ENCODE results near the gene MPC1L.

The MPC1L gene

DNA sequence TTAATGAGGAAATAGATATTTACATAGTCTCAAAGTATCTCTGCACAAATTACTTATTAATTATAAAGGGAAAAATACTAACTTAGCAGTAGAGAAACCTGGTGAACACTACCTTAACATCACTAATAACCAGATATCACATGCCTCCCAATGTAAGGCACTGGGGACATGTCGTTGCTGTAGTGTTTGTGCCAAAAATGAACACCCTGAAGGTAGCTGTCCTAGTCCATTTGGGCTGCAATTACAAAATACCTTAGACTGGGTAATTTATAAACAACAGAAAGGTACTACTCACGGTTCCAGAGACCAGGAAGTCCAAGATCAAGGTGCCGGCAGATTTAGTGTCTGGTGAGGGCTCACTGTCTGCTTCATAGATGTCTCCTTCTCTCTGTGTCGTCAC, 10.7 kb upstream of the MPC1L start:
- no peaks in the 10 kb centered on the region for H3K79me2 ChIP-seq (ENCODE audit: insufficient read depth, low read depth)
- no peaks in the 10 kb centered on the region for H3K27me3 ChIP-seq (ENCODE audit: insufficient read depth, low read depth)
- no peak overlapping the region for H3K4me3 ChIP-seq (IDR thresholded peaks at IDR 0.05; ENCODE audit: insufficient read depth, low read depth, low read length)
- no peak overlapping the region for H3K9ac ChIP-seq
- no peak overlapping the region for H3K4me2 ChIP-seq
- no peak overlapping the region for H3K27ac ChIP-seq
- no peaks in the 10 kb centered on the region for H3K36me3 ChIP-seq (ENCODE audit: insufficient read depth)
- TF ChIP-seq, protein P1, sequence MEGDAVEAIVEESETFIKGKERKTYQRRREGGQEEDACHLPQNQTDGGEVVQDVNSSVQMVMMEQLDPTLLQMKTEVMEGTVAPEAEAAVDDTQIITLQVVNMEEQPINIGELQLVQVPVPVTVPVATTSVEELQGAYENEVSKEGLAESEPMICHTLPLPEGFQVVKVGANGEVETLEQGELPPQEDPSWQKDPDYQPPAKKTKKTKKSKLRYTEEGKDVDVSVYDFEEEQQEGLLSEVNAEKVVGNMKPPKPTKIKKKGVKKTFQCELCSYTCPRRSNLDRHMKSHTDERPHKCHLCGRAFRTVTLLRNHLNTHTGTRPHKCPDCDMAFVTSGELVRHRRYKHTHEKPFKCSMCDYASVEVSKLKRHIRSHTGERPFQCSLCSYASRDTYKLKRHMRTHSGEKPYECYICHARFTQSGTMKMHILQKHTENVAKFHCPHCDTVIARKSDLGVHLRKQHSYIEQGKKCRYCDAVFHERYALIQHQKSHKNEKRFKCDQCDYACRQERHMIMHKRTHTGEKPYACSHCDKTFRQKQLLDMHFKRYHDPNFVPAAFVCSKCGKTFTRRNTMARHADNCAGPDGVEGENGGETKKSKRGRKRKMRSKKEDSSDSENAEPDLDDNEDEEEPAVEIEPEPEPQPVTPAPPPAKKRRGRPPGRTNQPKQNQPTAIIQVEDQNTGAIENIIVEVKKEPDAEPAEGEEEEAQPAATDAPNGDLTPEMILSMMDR (conservative IDR thresholded peaks at IDR 0.05; ENCODE audit: low read depth, low read length): no peak
- H3K4me1 ChIP-seq (ENCODE audit: low read depth, poor library complexity, severe bottlenecking): no peaks in the 10 kb centered on the region
- no peak overlapping the region for H2AFZ ChIP-seq (ENCODE audit: low read depth)
- H4K20me1 ChIP-seq (ENCODE audit: insufficient read depth): no peaks in the 10 kb centered on the region

DNA sequence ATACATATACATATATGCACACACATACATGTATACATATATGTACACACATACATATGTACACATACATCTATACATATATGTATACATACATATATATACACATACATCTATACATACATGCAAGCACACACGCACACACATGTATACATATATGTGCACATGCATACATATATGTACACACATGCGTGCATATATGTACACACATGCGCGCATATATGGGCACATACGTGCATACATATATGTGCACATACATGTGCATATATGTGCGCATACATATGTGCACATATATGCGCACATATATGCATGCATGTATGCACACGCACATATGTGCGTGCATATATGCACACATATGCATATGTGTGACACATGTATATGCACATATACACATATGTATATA, 7.3 kb upstream of the MPC1L start:
- Histone ChIP-seq H3K27ac (no peak overlapping the region), H4K20me1 (ENCODE audit: insufficient read depth) (no peaks in the 10 kb centered on the region), H2AFZ (ENCODE audit: low read depth) (no peak overlapping the region), H3K36me3 (ENCODE audit: insufficient read depth) (no peaks in the 10 kb centered on the region), H3K9ac (no peak overlapping the region), H3K4me2 (no peak overlapping the region), H3K79me2 (ENCODE audit: insufficient read depth, low read depth) (no peaks in the 10 kb centered on the region), H3K4me3 (IDR thresholded peaks at IDR 0.05; ENCODE audit: insufficient read depth, low read depth, low read length) (no peak overlapping the region), H3K4me1 (ENCODE audit: low read depth, poor library complexity, severe bottlenecking) (no peaks in the 10 kb centered on the region), H3K27me3 (ENCODE audit: insufficient read depth, low read depth) (no peaks in the 10 kb centered on the region)
- TF ChIP-seq, protein P1 (conservative IDR thresholded peaks at IDR 0.05; ENCODE audit: low read depth, low read length): no peak

DNA sequence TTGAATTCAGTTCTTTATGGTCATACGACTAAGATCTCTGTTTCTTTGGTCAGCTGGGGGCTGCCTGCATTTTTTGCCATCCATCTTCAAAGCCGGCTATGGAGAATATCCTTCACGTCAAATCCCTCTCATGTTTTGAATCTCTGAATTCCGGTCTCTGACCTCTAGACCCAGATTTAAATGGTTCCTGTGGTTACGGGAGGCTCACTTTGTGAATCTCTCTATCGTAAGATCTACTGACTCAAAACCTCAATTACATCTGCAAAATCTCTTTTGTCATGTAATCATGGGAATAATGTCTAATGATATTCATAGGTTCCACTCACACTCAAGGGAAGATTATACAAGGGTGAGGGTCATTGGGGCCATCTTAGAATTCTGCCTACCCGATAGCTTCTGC, 5.7 kb upstream of the MPC1L start:
- H3K79me2 ChIP-seq (ENCODE audit: insufficient read depth, low read depth): no peaks in the 10 kb centered on the region
- no peak overlapping the region for H3K9ac ChIP-seq
- H4K20me1 ChIP-seq (ENCODE audit: insufficient read depth): no peaks in the 10 kb centered on the region
- H3K27ac ChIP-seq: no peak overlapping the region
- H2AFZ ChIP-seq (ENCODE audit: low read depth): no peak overlapping the region
- H3K27me3 ChIP-seq (ENCODE audit: insufficient read depth, low read depth): no peaks in the 10 kb centered on the region
- H3K4me1 ChIP-seq (ENCODE audit: low read depth, poor library complexity, severe bottlenecking): no peaks in the 10 kb centered on the region
- TF ChIP-seq, protein P1 (conservative IDR thresholded peaks at IDR 0.05; ENCODE audit: low read depth, low read length): no peak
- H3K4me2 ChIP-seq: no peak overlapping the region
- no peak overlapping the region for H3K4me3 ChIP-seq (IDR thresholded peaks at IDR 0.05; ENCODE audit: insufficient read depth, low read depth, low read length)
- H3K36me3 ChIP-seq (ENCODE audit: insufficient read depth): no peaks in the 10 kb centered on the region

DNA sequence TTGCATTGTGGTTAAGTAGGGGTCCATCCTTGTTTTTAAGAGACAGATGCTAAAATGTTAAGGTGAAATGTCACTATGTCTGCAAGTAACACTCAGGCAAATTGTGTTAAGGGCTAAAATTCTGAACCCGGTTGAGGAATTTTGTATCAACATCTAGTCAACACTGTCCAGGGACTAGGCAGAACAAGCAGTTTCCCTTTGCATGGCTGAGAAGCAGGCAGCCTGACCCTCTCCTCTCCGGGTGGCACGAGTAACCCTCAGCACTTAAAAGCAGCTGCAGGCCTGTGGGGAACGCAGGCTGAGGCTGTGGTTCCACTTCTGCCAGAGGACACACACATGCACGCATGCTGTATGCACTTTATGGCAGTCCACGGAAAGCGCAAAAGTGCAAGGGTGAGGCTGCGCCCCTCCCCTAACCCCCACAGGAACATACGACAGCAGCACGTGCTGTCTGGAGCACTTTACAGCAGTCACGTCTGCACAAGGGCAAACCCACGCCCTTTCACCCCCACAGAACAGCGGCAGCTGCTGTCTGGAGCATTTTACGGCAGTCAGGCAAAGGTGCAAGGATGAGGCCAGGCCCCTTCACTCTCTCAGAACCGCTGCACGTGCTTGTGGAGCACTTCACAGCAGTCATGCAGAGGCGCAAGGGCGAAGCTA, 619 bp upstream of the MPC1L start:
- no peak overlapping the region for H3K9ac ChIP-seq
- H3K4me2 ChIP-seq: no peak overlapping the region
- no peaks in the 10 kb centered on the region for H3K79me2 ChIP-seq (ENCODE audit: insufficient read depth, low read depth)
- no peak overlapping the region for H3K27ac ChIP-seq
- no peaks in the 10 kb centered on the region for H4K20me1 ChIP-seq (ENCODE audit: insufficient read depth)
- TF ChIP-seq, protein P1 (conservative IDR thresholded peaks at IDR 0.05; ENCODE audit: low read depth, low read length): no peak
- H3K4me1 ChIP-seq (ENCODE audit: low read depth, poor library complexity, severe bottlenecking): no peaks in the 10 kb centered on the region
- no peak overlapping the region for H3K4me3 ChIP-seq (IDR thresholded peaks at IDR 0.05; ENCODE audit: insufficient read depth, low read depth, low read length)
- no peaks in the 10 kb centered on the region for H3K36me3 ChIP-seq (ENCODE audit: insufficient read depth)
- no peaks in the 10 kb centered on the region for H3K27me3 ChIP-seq (ENCODE audit: insufficient read depth, low read depth)
- H2AFZ ChIP-seq (ENCODE audit: low read depth): no peak overlapping the region
